ENCODE measurements around the gene SPACA1. TPM values are rescaled to one million over a fixed set of nuclear protein-coding genes. Genes with fewer than 3 reads are reported as not detected.
"Not testable (repeated sequence)": the region's sequence is repeated elsewhere in the genome, so short reads cannot be mapped to it uniquely, and the experiment has no call there.

Gene SPACA1, protein sequence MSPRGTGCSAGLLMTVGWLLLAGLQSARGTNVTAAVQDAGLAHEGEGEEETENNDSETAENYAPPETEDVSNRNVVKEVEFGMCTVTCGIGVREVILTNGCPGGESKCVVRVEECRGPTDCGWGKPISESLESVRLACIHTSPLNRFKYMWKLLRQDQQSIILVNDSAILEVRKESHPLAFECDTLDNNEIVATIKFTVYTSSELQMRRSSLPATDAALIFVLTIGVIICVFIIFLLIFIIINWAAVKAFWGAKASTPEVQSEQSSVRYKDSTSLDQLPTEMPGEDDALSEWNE
- polyA plus RNA-seq, result not detected

DNA sequence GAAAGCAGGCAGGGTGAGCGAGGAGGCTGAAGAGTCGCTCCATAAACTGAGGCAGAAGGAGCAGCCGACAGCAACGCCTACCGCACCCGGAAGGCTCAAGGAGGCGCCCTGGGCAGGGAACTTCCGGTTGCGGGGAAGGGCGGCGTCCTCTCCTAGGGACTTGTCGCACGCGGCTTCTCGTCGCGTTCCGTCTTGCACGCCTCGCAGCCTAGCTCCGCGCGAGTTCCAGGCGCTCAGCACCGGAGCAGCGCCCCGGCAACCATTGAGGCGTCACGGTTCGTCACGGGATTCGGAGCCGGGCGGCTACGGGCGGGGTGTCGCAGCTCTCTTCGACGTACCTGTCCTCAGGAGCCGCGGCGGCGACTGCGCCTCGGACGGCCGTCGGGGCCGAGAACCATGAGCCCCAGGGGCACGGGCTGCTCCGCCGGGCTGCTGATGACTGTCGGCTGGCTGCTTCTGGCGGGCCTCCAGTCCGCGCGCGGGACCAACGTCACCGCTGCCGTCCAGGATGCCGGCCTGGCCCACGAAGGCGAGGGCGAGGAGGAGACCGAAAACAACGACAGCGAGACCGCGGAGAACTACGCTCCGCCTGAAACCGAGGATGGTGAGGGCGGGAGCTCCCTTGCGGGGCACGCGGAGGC, at the start of gene SPACA1:
Gene SPACA1, plus strand, starts transcription at position 332 of the 641 bp plus-strand sequence. Its CDS starts 65 bp downstream, at position 397.
- H3K9me3 Mint-ChIP-seq, result peaks cover 0 to 6% (median 0%) of the 10 kb centered on the region in 6 donors
- no peak within 1 kb of the TSS for H3K4me3 Mint-ChIP-seq
- no peak within 1 kb of the TSS for H3K27ac Mint-ChIP-seq
- H3K4me1 Mint-ChIP-seq, result no peaks in the 10 kb centered on the region
- no peak for DNase-seq
- peaks cover 3 to 11% (median 4%) of the 10 kb centered on the region in 3 donors for H3K27me3 Mint-ChIP-seq (ENCODE audit: low read depth in 3 of 3)
- H3K36me3 Mint-ChIP-seq, result no peaks in the 10 kb centered on the region

DNA sequence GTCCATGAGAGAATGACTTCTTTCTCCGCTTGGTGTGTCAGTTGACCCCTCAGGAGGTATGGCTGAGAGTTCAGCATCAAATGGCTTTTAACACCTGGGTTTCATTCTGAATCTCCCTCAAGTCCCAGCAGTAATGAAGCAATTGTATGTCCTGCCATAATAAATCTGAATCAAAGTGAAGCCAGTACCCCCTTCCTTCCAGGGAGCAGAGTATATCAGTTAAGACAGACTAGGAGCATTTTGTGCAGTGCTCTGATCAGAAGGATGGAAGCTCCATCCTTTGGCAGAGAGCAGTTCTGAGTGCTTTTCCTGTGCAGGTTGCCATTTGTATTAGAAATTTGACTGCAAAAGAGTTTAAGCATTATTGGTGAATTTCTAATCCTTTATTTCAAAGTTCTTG, 46.9 kb upstream of the SPACA1 start:
- H3K9me3 Mint-ChIP-seq, result no peaks in the 10 kb centered on the region
- no peak overlapping the region for H3K4me3 Mint-ChIP-seq
- H3K36me3 Mint-ChIP-seq, result no peaks in the 10 kb centered on the region
- no peak for DNase-seq
- no peak overlapping the region for H3K27ac Mint-ChIP-seq
- no peaks in the 10 kb centered on the region for H3K4me1 Mint-ChIP-seq
- H3K27me3 Mint-ChIP-seq (ENCODE audit: low read depth in 3 of 3), result peaks cover 0 to 3% (median 0%) of the 10 kb centered on the region in 3 donors

DNA sequence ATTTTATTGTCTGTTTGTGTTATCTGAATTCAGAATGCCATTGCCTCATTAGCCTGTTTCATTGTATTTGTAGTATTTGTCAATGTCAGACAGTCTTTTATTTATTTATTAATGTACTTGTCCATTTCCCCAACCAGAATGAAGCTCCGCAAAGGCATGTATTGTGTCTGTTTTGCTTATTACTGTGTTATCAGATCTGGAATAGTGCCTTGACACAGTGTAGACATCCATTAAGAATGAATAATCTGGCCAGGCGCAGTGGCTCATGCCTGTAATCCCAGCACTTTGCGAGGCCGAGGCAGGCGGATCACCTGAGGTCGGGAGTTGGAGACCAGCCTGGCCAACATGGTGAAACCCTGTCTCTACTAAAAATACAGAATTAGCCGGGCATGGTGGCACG, 46.4 kb upstream of the SPACA1 start:
- not testable (repeated sequence) for H3K36me3 Mint-ChIP-seq; DNase-seq; H3K27me3 Mint-ChIP-seq (ENCODE audit: low read depth in 3 of 3); H3K4me3 Mint-ChIP-seq; H3K9me3 Mint-ChIP-seq; H3K4me1 Mint-ChIP-seq; H3K27ac Mint-ChIP-seq

DNA sequence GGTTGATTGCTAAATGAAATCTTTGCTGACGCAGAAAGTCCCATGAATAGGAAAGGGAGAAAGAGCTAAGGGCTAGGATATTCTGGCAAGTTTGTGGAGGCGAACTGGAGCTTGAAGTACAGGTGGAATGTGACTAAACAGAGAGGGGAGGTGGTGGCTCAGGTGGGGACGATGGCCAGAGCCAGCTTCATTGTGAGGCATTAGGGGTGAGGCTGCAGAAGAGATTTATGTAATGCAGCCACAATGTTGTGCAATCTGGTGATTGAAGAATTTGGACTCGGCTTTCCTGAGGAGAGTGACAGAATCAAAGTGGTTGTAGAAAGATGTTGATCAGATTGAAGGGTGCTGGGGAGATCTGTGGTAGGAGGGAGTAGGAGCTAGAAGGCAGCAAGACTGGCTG, 42.9 kb upstream of the SPACA1 start:
- H3K4me3 Mint-ChIP-seq, result no peak overlapping the region
- H3K4me1 Mint-ChIP-seq, result no peaks in the 10 kb centered on the region
- no peak for DNase-seq
- H3K9me3 Mint-ChIP-seq, result no peaks in the 10 kb centered on the region
- H3K27ac Mint-ChIP-seq, result no peak overlapping the region
- H3K27me3 Mint-ChIP-seq (ENCODE audit: low read depth in 3 of 3), result peaks cover 0 to 5% (median 3%) of the 10 kb centered on the region in 3 donors
- no peaks in the 10 kb centered on the region for H3K36me3 Mint-ChIP-seq

DNA sequence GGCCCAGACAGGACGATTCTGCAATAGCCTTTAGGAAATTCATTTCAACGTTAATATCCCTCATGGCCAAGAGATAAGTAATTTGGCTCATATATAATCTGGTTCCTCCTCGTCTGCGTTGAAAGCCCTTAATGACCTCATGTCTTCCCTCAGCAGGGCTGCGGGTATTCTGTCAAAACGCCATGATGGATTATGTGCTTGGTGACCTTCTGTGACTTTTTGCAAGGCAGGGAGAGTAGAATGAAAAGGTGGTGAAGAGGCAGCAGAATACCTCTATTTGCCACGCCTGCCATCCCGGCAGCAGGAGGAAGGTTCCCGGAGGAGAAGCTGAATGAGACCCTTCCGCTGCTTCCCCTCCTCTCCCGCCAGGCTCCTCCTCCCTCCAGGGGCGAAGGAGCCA, 41.1 kb upstream of the SPACA1 start:
- H3K4me3 Mint-ChIP-seq, result no peak overlapping the region
- no peak overlapping the region for H3K27ac Mint-ChIP-seq
- H3K9me3 Mint-ChIP-seq, result no peaks in the 10 kb centered on the region
- H3K4me1 Mint-ChIP-seq, result no peaks in the 10 kb centered on the region
- H3K27me3 Mint-ChIP-seq (ENCODE audit: low read depth in 3 of 3), result peaks cover 0 to 5% (median 2%) of the 10 kb centered on the region in 3 donors
- no peak for DNase-seq
- H3K36me3 Mint-ChIP-seq, result no peaks in the 10 kb centered on the region

DNA sequence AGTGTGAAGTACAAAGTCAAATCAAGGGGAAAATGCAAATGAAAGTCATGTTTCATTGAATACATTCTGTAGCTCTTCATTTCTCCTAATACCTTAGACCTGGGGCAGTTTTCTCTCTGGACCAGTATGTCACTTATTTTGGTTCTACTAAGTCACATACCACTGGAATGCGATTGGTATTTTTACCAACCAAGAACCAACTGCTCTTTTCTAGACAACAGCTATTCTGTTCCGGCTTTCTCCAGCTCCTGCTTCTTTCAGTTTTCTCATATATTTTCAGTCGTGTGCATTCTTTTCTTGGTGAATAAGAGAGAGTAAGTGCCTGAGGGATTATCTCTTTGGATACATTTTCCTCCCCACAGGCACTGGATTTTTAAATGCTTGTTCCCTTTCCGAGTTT, 39.2 kb upstream of the SPACA1 start:
- Mint-ChIP-seq H3K27ac (no peak overlapping the region), H3K27me3 (ENCODE audit: low read depth in 3 of 3) (peaks cover 0 to 5% (median 2%) of the 10 kb centered on the region in 3 donors), H3K36me3 (no peaks in the 10 kb centered on the region), H3K9me3 (no peaks in the 10 kb centered on the region), H3K4me1 (peaks cover 12 to 17% of the 10 kb centered on the region in 2 donors), H3K4me3 (no peak overlapping the region)
- no peak for DNase-seq

DNA sequence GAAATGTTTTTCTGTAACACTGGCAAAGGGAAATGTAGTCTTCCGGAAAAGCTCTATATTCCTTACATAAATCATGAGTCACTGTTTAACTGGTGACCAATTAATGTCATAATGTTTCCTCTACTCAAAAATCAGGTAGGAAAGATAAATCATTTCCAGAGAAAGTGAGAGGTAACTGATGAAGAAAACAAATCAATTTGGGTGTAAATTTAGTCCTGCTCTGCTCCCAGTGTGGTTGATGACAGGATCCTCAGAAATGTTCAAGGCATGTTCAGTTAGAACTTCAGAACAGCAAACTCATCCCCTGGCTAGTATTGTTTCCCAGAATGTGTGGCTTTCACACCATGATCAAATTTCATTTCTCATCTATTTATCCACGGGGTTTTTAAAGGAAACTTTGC, 38.8 kb upstream of the SPACA1 start:
- H3K4me3 Mint-ChIP-seq, result no peak overlapping the region
- H3K36me3 Mint-ChIP-seq, result no peaks in the 10 kb centered on the region
- H3K27me3 Mint-ChIP-seq (ENCODE audit: low read depth in 3 of 3), result peaks cover 0 to 5% (median 2%) of the 10 kb centered on the region in 3 donors
- DNase-seq, result no peak
- no peaks in the 10 kb centered on the region for H3K9me3 Mint-ChIP-seq
- H3K27ac Mint-ChIP-seq, result no peak overlapping the region
- H3K4me1 Mint-ChIP-seq, result peaks cover 13 to 19% of the 10 kb centered on the region in 2 donors

DNA sequence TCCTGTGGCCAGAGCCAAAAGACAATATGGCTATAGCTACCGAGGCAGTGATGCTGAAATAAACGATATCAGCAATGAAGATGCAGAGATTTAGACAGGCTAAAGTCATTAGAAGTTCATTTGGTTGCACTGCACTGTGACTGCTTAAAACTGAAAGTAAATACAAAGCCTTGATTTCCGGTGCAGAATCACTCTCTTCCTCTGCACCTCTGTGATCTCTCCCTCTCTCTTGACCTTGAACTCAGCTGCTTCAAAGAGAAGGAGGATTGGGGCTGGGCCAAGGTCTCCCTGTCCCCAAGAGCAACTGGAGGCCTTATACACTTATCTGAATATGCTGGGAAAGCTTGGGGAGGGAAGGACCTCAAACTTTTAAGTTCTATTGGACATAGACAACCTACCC, 34.6 kb upstream of the SPACA1 start:
- peaks cover 13 to 19% of the 10 kb centered on the region in 2 donors for H3K4me1 Mint-ChIP-seq
- peak in 1 of 3 donors; percentile 8 for DNase-seq

DNA sequence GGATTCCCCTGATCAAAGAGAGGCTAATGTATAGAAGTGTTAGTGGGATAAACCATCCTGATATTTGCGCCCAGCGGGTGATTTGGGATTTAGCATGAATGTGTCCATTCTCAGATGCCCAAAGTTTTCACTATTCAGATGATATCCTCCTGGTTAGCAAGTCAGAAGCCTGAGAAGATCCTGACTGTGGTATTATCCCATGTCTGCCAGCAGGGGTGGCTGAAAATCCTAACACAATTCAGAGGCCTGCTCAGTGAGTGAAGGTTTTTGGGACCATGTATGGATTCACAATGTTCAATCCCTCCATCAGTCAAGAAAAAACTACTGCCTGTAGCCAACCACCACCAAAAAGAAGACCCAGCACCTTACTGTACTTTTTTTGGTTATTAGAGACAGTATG, 34.1 kb upstream of the SPACA1 start:
- Mint-ChIP-seq H3K4me3 (no peak overlapping the region), H3K4me1 (peaks cover 13 to 19% of the 10 kb centered on the region in 2 donors), H3K36me3 (no peaks in the 10 kb centered on the region), H3K27me3 (ENCODE audit: low read depth in 3 of 3) (peaks cover 0 to 2% (median 2%) of the 10 kb centered on the region in 3 donors), H3K9me3 (no peaks in the 10 kb centered on the region), H3K27ac (peak overlapping the region in 1 of 6 donors; percentile 22)
- DNase-seq, result no peak

More for the DNA sequence above, 34.6 kb upstream of the SPACA1 start:
- H3K27ac Mint-ChIP-seq, result peak overlapping the region in 4 of 6 donors; percentile 22 to 61 (median 42)
- H3K9me3 Mint-ChIP-seq, result no peaks in the 10 kb centered on the region
- H3K36me3 Mint-ChIP-seq, result no peaks in the 10 kb centered on the region
- peaks cover 0 to 7% (median 2%) of the 10 kb centered on the region in 3 donors for H3K27me3 Mint-ChIP-seq (ENCODE audit: low read depth in 3 of 3)
- peak overlapping the region in 2 of 5 donors; percentile 24 to 46 for H3K4me3 Mint-ChIP-seq

DNA sequence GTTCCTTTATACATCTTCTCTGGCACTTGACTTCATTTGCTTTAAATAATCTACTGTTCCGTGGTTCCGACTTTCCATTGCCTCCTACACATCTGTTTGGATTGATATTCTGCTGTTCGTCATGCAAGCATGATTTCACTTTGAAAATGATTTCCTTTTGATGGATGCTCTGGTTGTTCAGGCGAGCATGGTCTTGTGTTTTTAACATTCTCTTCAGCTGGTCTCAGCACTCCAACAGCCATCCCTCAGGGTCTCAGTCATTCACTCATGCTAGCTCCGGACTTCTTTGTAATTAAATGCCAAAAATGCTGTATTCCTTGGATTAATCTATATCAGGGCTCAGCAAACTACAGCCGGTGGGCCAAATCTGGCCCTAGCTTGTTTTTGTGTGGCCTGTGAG, 27.2 kb upstream of the SPACA1 start:
- H3K9me3 Mint-ChIP-seq, result no peaks in the 10 kb centered on the region
- peaks cover 0 to 2% (median 0%) of the 10 kb centered on the region in 3 donors for H3K27me3 Mint-ChIP-seq (ENCODE audit: low read depth in 3 of 3)
- H3K27ac Mint-ChIP-seq, result no peak overlapping the region
- no peak overlapping the region for H3K4me3 Mint-ChIP-seq
- no peak for DNase-seq
- H3K4me1 Mint-ChIP-seq, result no peaks in the 10 kb centered on the region
- no peaks in the 10 kb centered on the region for H3K36me3 Mint-ChIP-seq

DNA sequence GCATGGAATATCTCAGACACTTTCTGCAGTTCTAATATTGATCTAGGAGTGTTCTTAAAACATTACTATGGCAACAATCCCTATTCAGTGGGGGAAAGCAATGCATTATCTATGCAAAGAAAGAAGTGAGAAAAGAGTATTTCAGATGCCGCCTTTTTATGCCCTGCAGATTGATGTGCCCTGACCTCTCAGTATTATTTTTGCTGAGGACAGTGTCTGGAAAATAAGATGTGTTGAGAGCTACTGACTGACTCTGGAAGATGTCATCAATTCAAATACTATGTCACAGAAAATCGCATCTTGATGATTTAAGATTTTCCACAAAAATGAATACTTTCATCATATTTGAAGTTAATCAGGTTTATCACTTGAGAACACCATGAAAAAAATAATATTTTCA, 22.9 kb upstream of the SPACA1 start:
- Mint-ChIP-seq H3K36me3 (peaks cover 0 to 5% (median 4%) of the 10 kb centered on the region in 3 donors), H3K4me3 (no peak overlapping the region), H3K27ac (no peak overlapping the region), H3K27me3 (ENCODE audit: low read depth in 3 of 3) (peaks cover 0 to 3% (median 2%) of the 10 kb centered on the region in 3 donors), H3K4me1 (no peaks in the 10 kb centered on the region), H3K9me3 (peaks cover 6 to 22% (median 17%) of the 10 kb centered on the region in 6 donors)
- no peak for DNase-seq

DNA sequence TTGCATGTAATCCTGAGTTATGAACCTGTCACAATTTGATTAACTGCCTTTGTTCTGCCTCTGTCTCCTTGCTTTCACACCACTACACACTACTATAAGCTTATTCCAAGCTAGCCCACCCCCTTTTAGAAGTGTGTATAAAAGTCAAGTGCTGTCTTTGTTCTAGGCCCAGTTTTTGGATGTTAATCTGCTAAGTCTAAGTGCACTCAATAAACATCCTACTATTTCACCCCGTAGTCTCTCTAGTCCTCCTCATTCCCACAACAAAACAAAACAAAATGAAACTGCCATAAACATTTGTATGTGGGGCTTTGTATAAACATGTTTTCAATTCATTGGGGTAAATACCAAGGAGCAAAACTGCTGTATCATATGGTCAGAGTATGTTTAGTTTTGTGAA, 16.1 kb upstream of the SPACA1 start:
- DNase-seq, result no peak
- peaks cover 21 to 66% (median 47%) of the 10 kb centered on the region in 6 donors for H3K9me3 Mint-ChIP-seq

DNA sequence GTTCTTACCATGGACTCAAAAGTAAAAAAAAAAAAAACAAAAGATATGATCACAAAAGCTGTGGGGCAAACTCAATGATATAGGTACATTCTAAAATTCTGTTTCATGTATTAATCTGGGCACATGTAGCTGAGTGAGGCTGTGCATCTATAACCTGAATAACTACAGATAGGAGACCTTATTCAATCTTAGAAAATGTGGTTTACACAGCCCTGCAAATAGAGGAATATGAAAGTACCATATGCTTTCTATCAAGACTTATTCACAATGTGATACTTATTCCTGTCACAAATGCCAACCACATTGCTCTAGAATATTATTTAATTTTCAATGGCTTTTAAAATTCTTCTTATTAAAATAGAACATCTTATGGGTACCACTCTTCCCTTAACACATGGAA, 3.1 kb upstream of the SPACA1 start:
- Mint-ChIP-seq H3K36me3 (peaks cover 0 to 2% (median 0%) of the 10 kb centered on the region in 3 donors), H3K27me3 (ENCODE audit: low read depth in 3 of 3) (peaks cover 0 to 4% (median 3%) of the 10 kb centered on the region in 3 donors), H3K4me1 (no peaks in the 10 kb centered on the region), H3K9me3 (peaks cover 0 to 6% (median 0%) of the 10 kb centered on the region in 6 donors), H3K27ac (no peak overlapping the region), H3K4me3 (no peak overlapping the region)
- DNase-seq, result no peak

More for the DNA sequence above, 16.1 kb upstream of the SPACA1 start:
- Mint-ChIP-seq H3K4me1 (no peaks in the 10 kb centered on the region), H3K4me3 (no peak overlapping the region), H3K27me3 (ENCODE audit: low read depth in 3 of 3) (peaks cover 2 to 6% (median 3%) of the 10 kb centered on the region in 3 donors), H3K36me3 (peaks cover 0 to 14% (median 4%) of the 10 kb centered on the region in 3 donors), H3K27ac (no peak overlapping the region)

DNA sequence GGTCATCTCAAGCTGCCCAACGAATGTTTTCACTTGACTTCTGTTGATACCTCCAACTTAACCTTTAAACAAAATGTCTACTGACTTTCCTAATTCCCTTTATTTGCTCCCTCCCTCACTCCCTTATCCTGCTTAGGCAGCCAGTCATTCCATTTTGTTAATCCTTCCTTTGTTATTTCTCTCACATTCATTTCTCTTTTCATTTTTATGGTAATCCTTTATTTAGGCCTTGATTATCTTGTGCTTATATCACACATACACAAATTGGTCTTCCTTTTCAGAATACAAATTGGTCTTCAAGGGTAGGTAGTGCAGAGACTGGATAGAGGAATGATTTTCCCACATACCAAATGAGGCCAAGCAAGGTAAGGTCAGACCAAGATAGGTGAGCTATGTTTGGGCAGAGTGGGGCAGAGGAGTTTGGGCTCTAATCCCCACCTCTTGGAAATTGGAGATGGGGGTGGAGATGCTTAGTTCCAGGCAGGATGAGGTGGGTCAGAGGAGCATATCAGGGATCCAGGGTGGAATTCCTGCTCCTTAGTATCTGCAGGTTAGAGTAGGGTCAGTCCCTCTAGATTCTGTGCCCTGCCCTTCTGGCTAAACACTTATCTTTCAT, 2.0 kb upstream of the SPACA1 start:
- H3K9me3 Mint-ChIP-seq, result peaks cover 0 to 6% (median 0%) of the 10 kb centered on the region in 6 donors
- H3K27me3 Mint-ChIP-seq (ENCODE audit: low read depth in 3 of 3), result peaks cover 0 to 4% (median 3%) of the 10 kb centered on the region in 3 donors
- H3K36me3 Mint-ChIP-seq, result no peaks in the 10 kb centered on the region
- no peak overlapping the region for H3K4me3 Mint-ChIP-seq
- H3K27ac Mint-ChIP-seq, result no peak overlapping the region
- H3K4me1 Mint-ChIP-seq, result no peaks in the 10 kb centered on the region
- DNase-seq, result no peak
